SK-N-SH treated with all-trans-retinoic acid at 6 μM for 48 hours (cell line): Measurements from ENCODE around the gene CROT.

ENCODE experiments used
- ARNTL ChIP-seq: fragments of 450-650 bp; formaldehyde crosslinking; IDR thresholded peaks from 2 replicates; pipeline ENCODE4 v1.5.0; 2020; ENCODE audit warnings: low read depth, mild to moderate bottlenecking, moderate library complexity, borderline replicate concordance
- BACH2 ChIP-seq: fragments of 250-450 bp; sonication (Bioruptor Pico); IDR thresholded peaks from 2 replicates; pipeline ENCODE4 v1.9.0; 2021; ENCODE audit warnings: mild to moderate bottlenecking, borderline replicate concordance
- CREB5 ChIP-seq: fragments of 250-450 bp; sonication (Bioruptor Pico); IDR thresholded peaks from 2 replicates; pipeline ENCODE4 v1.5.1; 2020; ENCODE audit warnings: low read depth, mild to moderate bottlenecking, moderate library complexity
- ESRRG ChIP-seq: fragments of 250-450 bp; sonication (Bioruptor Pico); IDR thresholded peaks from 2 replicates; pipeline ENCODE4 v1.6.1; 2021; ENCODE audit warnings: mild to moderate bottlenecking
- ISL1 ChIP-seq: fragments of 250-450 bp; sonication (Bioruptor Pico); IDR thresholded peaks from 2 replicates; pipeline ENCODE4 v2.1.2; 2022; ENCODE audit warnings: mild to moderate bottlenecking, moderate library complexity
- PATZ1 ChIP-seq: fragments of 250-450 bp; sonication (Bioruptor Pico); IDR thresholded peaks from 2 replicates; pipeline ENCODE4 v1.8.0; 2020; ENCODE audit warnings: mild to moderate bottlenecking, moderate library complexity, borderline replicate concordance
- RARB ChIP-seq: fragments of 250-450 bp; sonication (Bioruptor Pico); IDR thresholded peaks from 2 replicates; pipeline ENCODE4 v1.8.0; 2021; ENCODE audit warnings: mild to moderate bottlenecking, moderate library complexity
- TCF4 ChIP-seq: fragments of 250-450 bp; sonication (Bioruptor Pico); IDR thresholded peaks from 2 replicates; pipeline ENCODE4 v1.8.0; 2021; ENCODE audit warnings: mild to moderate bottlenecking, moderate library complexity, borderline replicate concordance
- TOX ChIP-seq: fragments of 250-450 bp; sonication (Bioruptor Pico); IDR thresholded peaks from 2 replicates; pipeline ENCODE4 v1.8.0; 2021; ENCODE audit warnings: mild to moderate bottlenecking, moderate library complexity, borderline replicate concordance
- ZC3H10 ChIP-seq: fragments of 250-450 bp; sonication (Bioruptor Pico); IDR thresholded peaks from 2 replicates; pipeline ENCODE4 v1.5.1; 2021; ENCODE audit warnings: mild to moderate bottlenecking, moderate library complexity
- ZNF565 ChIP-seq: fragments of 450-650 bp; formaldehyde crosslinking; conservative IDR thresholded peaks from 2 replicates; pipeline ENCODE4 v1.5.0; 2020; ENCODE audit warnings: low read depth, mild to moderate bottlenecking, moderate library complexity
- ZNF70 ChIP-seq: fragments of 450-650 bp; formaldehyde crosslinking; IDR thresholded peaks from 2 replicates; pipeline ENCODE4 v1.5.0; 2020; ENCODE audit warnings: mild to moderate bottlenecking, moderate library complexity
- ZNF8 ChIP-seq: fragments of 450-650 bp; formaldehyde crosslinking; IDR thresholded peaks from 2 replicates; pipeline ENCODE4 v1.5.0; 2020; ENCODE audit warnings: mild to moderate bottlenecking, moderate library complexity
- TF ChIP-seq, protein P1 (sequence below): fragments of 250-450 bp; sonication (Bioruptor Pico); IDR thresholded peaks from 2 replicates; pipeline ENCODE4 v1.5.0; 2020; ENCODE audit warnings: mild to moderate bottlenecking, moderate library complexity

GRCh38 chr7:87317691-87318245 is 27.7 kb upstream of the CROT start:
- TF ChIP-seq PATZ1 (no peak), BACH2 (CRISPR knock-in tag) (no peak), RARB (CRISPR knock-in tag) (no peak), CREB5 (CRISPR knock-in tag) (no peak), ESRRG (CRISPR knock-in tag) (no peak), ZNF565 (CRISPR knock-in tag) (no peak), ISL1 (CRISPR knock-in tag) (no peak), ZC3H10 (CRISPR knock-in tag) (no peak), ARNTL (CRISPR knock-in tag) (no peak), TOX (no peak), ZNF8 (CRISPR knock-in tag) (no peak), TCF4 (no peak), ZNF70 (CRISPR knock-in tag) (no peak)
- TF ChIP-seq, protein P1, sequence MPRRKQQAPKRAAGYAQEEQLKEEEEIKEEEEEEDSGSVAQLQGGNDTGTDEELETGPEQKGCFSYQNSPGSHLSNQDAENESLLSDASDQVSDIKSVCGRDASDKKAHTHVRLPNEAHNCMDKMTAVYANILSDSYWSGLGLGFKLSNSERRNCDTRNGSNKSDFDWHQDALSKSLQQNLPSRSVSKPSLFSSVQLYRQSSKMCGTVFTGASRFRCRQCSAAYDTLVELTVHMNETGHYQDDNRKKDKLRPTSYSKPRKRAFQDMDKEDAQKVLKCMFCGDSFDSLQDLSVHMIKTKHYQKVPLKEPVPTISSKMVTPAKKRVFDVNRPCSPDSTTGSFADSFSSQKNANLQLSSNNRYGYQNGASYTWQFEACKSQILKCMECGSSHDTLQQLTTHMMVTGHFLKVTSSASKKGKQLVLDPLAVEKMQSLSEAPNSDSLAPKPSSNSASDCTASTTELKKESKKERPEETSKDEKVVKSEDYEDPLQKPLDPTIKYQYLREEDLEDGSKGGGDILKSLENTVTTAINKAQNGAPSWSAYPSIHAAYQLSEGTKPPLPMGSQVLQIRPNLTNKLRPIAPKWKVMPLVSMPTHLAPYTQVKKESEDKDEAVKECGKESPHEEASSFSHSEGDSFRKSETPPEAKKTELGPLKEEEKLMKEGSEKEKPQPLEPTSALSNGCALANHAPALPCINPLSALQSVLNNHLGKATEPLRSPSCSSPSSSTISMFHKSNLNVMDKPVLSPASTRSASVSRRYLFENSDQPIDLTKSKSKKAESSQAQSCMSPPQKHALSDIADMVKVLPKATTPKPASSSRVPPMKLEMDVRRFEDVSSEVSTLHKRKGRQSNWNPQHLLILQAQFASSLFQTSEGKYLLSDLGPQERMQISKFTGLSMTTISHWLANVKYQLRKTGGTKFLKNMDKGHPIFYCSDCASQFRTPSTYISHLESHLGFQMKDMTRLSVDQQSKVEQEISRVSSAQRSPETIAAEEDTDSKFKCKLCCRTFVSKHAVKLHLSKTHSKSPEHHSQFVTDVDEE (CRISPR knock-in tag) = no peak
